ENCODE data around the gene CCDC178. TPM values are rescaled to one million over a fixed set of nuclear protein-coding genes. Genes with fewer than 3 reads are reported as not detected.

CCDC178 gene
- total RNA-seq, 1 experiment from 2014 or later, result not detected

- BruUV-seq (replicated peaks), result no TSS peak
- no peak overlapping the region for H2AFZ ChIP-seq (ENCODE audit: low read depth, low read length, poor library complexity, severe bottlenecking)
- no peaks in the 10 kb centered on the region for H4K20me1 ChIP-seq (ENCODE audit: insufficient read depth)
- POLR2A ChIA-PET, result no interaction called here
- CTCF ChIA-PET, result no interaction called here
- no peaks in the 10 kb centered on the region for H3K27me3 ChIP-seq (ENCODE audit: insufficient read depth, low read length)
- H3K9me3 ChIP-seq (ENCODE audit: control insufficient read depth in 1 of 2, insufficient read depth in 1 of 2, low read depth in 1 of 2, low read length in 2 of 2), result peaks cover 3 to 4% of the 10 kb centered on the region in 2 experiments; a peak in 2 of 4 replicates
- H3K4me3 ChIP-seq (replicated peaks in 1 of 2; ENCODE audit: low read depth in 1 of 2, low read length in 2 of 2), result no peak overlapping the region
- no peaks in the 10 kb centered on the region for H3K4me1 ChIP-seq (ENCODE audit: control insufficient read depth in 1 of 2, insufficient read depth in 2 of 2, low read length in 2 of 2)
- no peak overlapping the region for H3K9ac ChIP-seq (ENCODE audit: low read length)
- TF ChIP-seq MAX (IDR thresholded peaks at IDR 0.05) (no peak), EGR1 (IDR thresholded peaks at IDR 0.05; ENCODE audit: low read depth) (no peak), CTCF (IDR thresholded peaks at IDR 0.05 in 2 of 3, conservative IDR thresholded peaks at IDR 0.05 in 1 of 3; ENCODE audit: borderline replicate concordance in 1 of 3, insufficient read depth in 1 of 3, low read depth in 2 of 3, low read length in 2 of 3) (no peak), ATF3 (IDR thresholded peaks at IDR 0.05) (no peak), ELF1 (IDR thresholded peaks at IDR 0.05; ENCODE audit: borderline replicate concordance, low read depth) (no peak)
- intact Hi-C loops (cut with micrococcal nuclease), result no loop called here
- RAD21 ChIA-PET (ENCODE audit: low non-redundant PET in 1 of 2, low total read pairs in 2 of 2, uncharacterized antibody in 2 of 2, unreplicated experiment in 2 of 2), result no interaction called here
- H3K27ac ChIP-seq (ENCODE audit: low read depth, low read length), result no peak overlapping the region
- no peak overlapping the region for H3K4me2 ChIP-seq (ENCODE audit: low read length)
- ATAC-seq (no peak), DNase-seq (ENCODE audit: low read depth, low spot score) (no peak)
- H3K79me2 ChIP-seq (ENCODE audit: insufficient read depth, low read length), result no peaks in the 10 kb centered on the region
- no peaks in the 10 kb centered on the region for H3K9me2 ChIP-seq (ENCODE audit: insufficient read depth)
- no peaks in the 10 kb centered on the region for H3K36me3 ChIP-seq (ENCODE audit: control insufficient read depth in 1 of 2, insufficient read depth in 2 of 2, low read length in 2 of 2)
Measured at GRCh38 chr18:33020877-33021276, 419.6 kb downstream of the CCDC178 start.

- H3K27me3 ChIP-seq (ENCODE audit: insufficient read depth, low read length), result no peaks in the 10 kb centered on the region
- H3K9ac ChIP-seq (ENCODE audit: low read length), result no peak overlapping the region
- intact Hi-C loops (cut with micrococcal nuclease), result no loop called here
- DNase-seq (ENCODE audit: low read depth, low spot score), result no peak
- H2AFZ ChIP-seq (ENCODE audit: low read depth, low read length, poor library complexity, severe bottlenecking), result no peak overlapping the region
- peaks cover 0 to 9% of the 10 kb centered on the region in 2 experiments; a peak in 1 of 4 replicates for H3K9me3 ChIP-seq (ENCODE audit: control insufficient read depth in 1 of 2, insufficient read depth in 1 of 2, low read depth in 1 of 2, low read length in 2 of 2)
- H3K9me2 ChIP-seq (ENCODE audit: insufficient read depth), result no peaks in the 10 kb centered on the region
- no peak overlapping the region for H3K27ac ChIP-seq (ENCODE audit: low read depth, low read length)
- ChIA-PET RAD21 (ENCODE audit: low non-redundant PET in 1 of 2, low total read pairs in 2 of 2, uncharacterized antibody in 2 of 2, unreplicated experiment in 2 of 2) (no interaction called here), CTCF (no interaction called here), POLR2A (no interaction called here)
- H3K36me3 ChIP-seq (ENCODE audit: control insufficient read depth in 1 of 2, insufficient read depth in 2 of 2, low read length in 2 of 2), result no peaks in the 10 kb centered on the region
- H3K79me2 ChIP-seq (ENCODE audit: insufficient read depth, low read length), result no peaks in the 10 kb centered on the region
- no TSS peak for BruUV-seq (replicated peaks)
- no peak overlapping the region for H3K4me3 ChIP-seq (replicated peaks in 1 of 2; ENCODE audit: low read depth in 1 of 2, low read length in 2 of 2)
- no peak for TF ChIP-seq FOSL1 (IDR thresholded peaks at IDR 0.05; ENCODE audit: low read depth)
- no peak for TF ChIP-seq EGR1 (IDR thresholded peaks at IDR 0.05; ENCODE audit: low read depth)
- no peaks in the 10 kb centered on the region for H3K4me1 ChIP-seq (ENCODE audit: control insufficient read depth in 1 of 2, insufficient read depth in 2 of 2, low read length in 2 of 2)
- no peaks in the 10 kb centered on the region for H4K20me1 ChIP-seq (ENCODE audit: insufficient read depth)
- H3K4me2 ChIP-seq (ENCODE audit: low read length), result no peak overlapping the region
- no peak for ATAC-seq
Measured at GRCh38 chr18:33014060-33014796, 426.3 kb downstream of the CCDC178 start.

All from HCT116 (cell line).